Adrenal gland (tissue), 5 donors: ENCODE results near the gene ANKRD55.

Source experiments
- CTCF ChIP-seq, 6 experiments: fragments of 450-650 bp in 4 of 6; fragments of 200-600 bp in 2 of 6; sonication (generic) in 1 of 6; IDR thresholded peaks; 1 replicate in 5 of 6; 2 replicates in 1 of 6; pipeline versions ENCODE4 v1.5.1 to v1.8.0; 2016 to 2021; ENCODE audit warnings: antibody characterized with exemption in 6 of 6, mild to moderate bottlenecking in 2 of 6, moderate library complexity in 1 of 6
- POLR2A ChIP-seq, 2 donors: fragments of 450-650 bp; IDR thresholded peaks; one replicate each; pipeline ENCODE4 v1.6.1; 2017; ENCODE audit warnings: antibody characterized with exemption in 2 of 2, mild to moderate bottlenecking in 2 of 2, moderate library complexity in 1 of 2
- donor health status: DM: no; HTN: no; CAD: no.

GRCh38 chr5:56101180-56101579 lies 131.9 kb downstream of the ANKRD55 start:
- TF ChIP-seq POLR2A (IDR thresholded peaks at IDR 0.05) (no peak), CTCF (IDR thresholded peaks at IDR 0.05) (no peak)
